ENCODE results near the gene MIEN1. TPM values are rescaled to one million over a fixed set of nuclear protein-coding genes. Genes with fewer than 3 reads are reported as not detected.

The MIEN1 gene
- total and polyA plus RNA-seq, 2 of the 13 experiments (the other 11 are each of a cell fraction or from before 2014, with no cell fraction given) = 40.6 to 56.6 TPM

GRCh38 chr17:39740357-39741111 is 10.2 kb upstream of the MIEN1 start (continued):
- TF ChIP-seq NFAT5 (CRISPR knock-in tag; IDR thresholded peaks at IDR 0.05) (0 out of 2 replicates have a peak, but pooled peaks have one; percentile 2), ZHX2 (IDR thresholded peaks at IDR 0.05; ENCODE audit: low read depth) (no peak), ZHX2 (CRISPR knock-in tag; IDR thresholded peaks at IDR 0.05; ENCODE audit: borderline replicate concordance) (no peak), ZNF275 (CRISPR knock-in tag; IDR thresholded peaks at IDR 0.05; ENCODE audit: borderline replicate concordance) (no peak), ZFP36L2 (CRISPR knock-in tag; IDR thresholded peaks at IDR 0.05) (no peak), ZFP37 (CRISPR knock-in tag; IDR thresholded peaks at IDR 0.05; ENCODE audit: borderline replicate concordance) (no peak), ZFAT (CRISPR knock-in tag; conservative IDR thresholded peaks at IDR 0.05) (no peak), ZNF737 (CRISPR knock-in tag; IDR thresholded peaks at IDR 0.05; ENCODE audit: borderline replicate concordance) (no peak), WIZ (CRISPR knock-in tag; IDR thresholded peaks at IDR 0.05) (no peak), ZNF496 (CRISPR knock-in tag; IDR thresholded peaks at IDR 0.05; ENCODE audit: insufficient replicate concordance) (no peak), ZNF24 (IDR thresholded peaks at IDR 0.05) (no peak), ZBTB37 (CRISPR knock-in tag; IDR thresholded peaks at IDR 0.05) (no peak)
- TF ChIP-seq, protein P1, sequence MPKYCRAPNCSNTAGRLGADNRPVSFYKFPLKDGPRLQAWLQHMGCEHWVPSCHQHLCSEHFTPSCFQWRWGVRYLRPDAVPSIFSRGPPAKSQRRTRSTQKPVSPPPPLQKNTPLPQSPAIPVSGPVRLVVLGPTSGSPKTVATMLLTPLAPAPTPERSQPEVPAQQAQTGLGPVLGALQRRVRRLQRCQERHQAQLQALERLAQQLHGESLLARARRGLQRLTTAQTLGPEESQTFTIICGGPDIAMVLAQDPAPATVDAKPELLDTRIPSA (CRISPR knock-in tag; IDR thresholded peaks at IDR 0.05; ENCODE audit: borderline replicate concordance) = no peak; the same call in 1 of the 2 replicates

All from HepG2 (cell line).